Measurements from ENCODE around the gene ULK4. TPM values are rescaled to one million over a fixed set of nuclear protein-coding genes. Genes with fewer than 3 reads are reported as not detected.
"Not testable (repeated sequence)": the region's sequence is repeated elsewhere in the genome, so short reads cannot be mapped to it uniquely, and the experiment has no call there.

ULK4 gene
- polyA plus RNA-seq, 4 donors, result 1.1 to 2.8 (median 1.8) TPM

- FAIRE-seq, result no peak
- WGBS, 3 donors, result 50 to 76% (median 70%) methylated on average over 6 of the region's 6 CpGs
Observed at GRCh38 chr3:41997702-41998550, 36.0 kb upstream of the ULK4 start.

GRCh38 chr3:41991437-41991836 lies 29.5 kb upstream of the ULK4 start:
- Histone ChIP-seq H3K9me3 (ENCODE audit: control insufficient read depth in 2 of 2, insufficient read depth in 1 of 2, low read depth in 1 of 2, low read length in 1 of 2) (peaks cover 0 to 3% of the 10 kb centered on the region in 2 donors), H3K27ac (ENCODE audit: low read depth in 1 of 3, low read length in 2 of 3) (no peak overlapping the region), H3K36me3 (ENCODE audit: control insufficient read depth in 3 of 3, insufficient read depth in 2 of 3, low read depth in 1 of 3, low read length in 3 of 3) (no peaks in the 10 kb centered on the region), H3K4me3 (ENCODE audit: low read depth in 1 of 3, low read length in 3 of 3) (no peak overlapping the region), H3K4me1 (ENCODE audit: control insufficient read depth in 3 of 3, insufficient read depth in 2 of 3, low read depth in 1 of 3, low read length in 2 of 3) (peaks cover 0 to 10% (median 0%) of the 10 kb centered on the region in 3 donors), H3K27me3 (ENCODE audit: control insufficient read depth in 3 of 3, insufficient read depth in 3 of 3, low read length in 3 of 3) (no peaks in the 10 kb centered on the region)
- 42 to 67% (median 48%) methylated on average over 3 of the region's 3 CpGs for WGBS, 3 donors
- DNase-seq (no peak), FAIRE-seq (no peak)

More at GRCh38 chr3:41997702-41998550, 36.0 kb upstream of the ULK4 start:
- H3K27me3 ChIP-seq (ENCODE audit: control insufficient read depth in 3 of 3, insufficient read depth in 3 of 3, low read length in 3 of 3), result no peaks in the 10 kb centered on the region
- H3K9me3 ChIP-seq (ENCODE audit: control insufficient read depth in 2 of 2, insufficient read depth in 1 of 2, low read depth in 1 of 2, low read length in 1 of 2), result peaks cover 0 to 4% of the 10 kb centered on the region in 2 donors
- no peaks in the 10 kb centered on the region for H3K36me3 ChIP-seq (ENCODE audit: control insufficient read depth in 3 of 3, insufficient read depth in 2 of 3, low read depth in 1 of 3, low read length in 3 of 3)
- H3K4me1 ChIP-seq (ENCODE audit: control insufficient read depth in 3 of 3, insufficient read depth in 2 of 3, low read depth in 1 of 3, low read length in 2 of 3), result peaks cover 0 to 3% (median 0%) of the 10 kb centered on the region in 3 donors
- H3K4me3 ChIP-seq (ENCODE audit: low read depth in 1 of 3, low read length in 3 of 3), result no peak overlapping the region
- H3K27ac ChIP-seq (ENCODE audit: low read depth in 1 of 3, low read length in 2 of 3), result no peak overlapping the region
- no peak for DNase-seq

GRCh38 chr3:41989518-41989917 lies 27.6 kb upstream of the ULK4 start:
- 93 to 100% (median 98%) methylated on average over 3 of the region's 3 CpGs for WGBS, 3 donors
- no peaks in the 10 kb centered on the region for H3K36me3 ChIP-seq (ENCODE audit: control insufficient read depth in 3 of 3, insufficient read depth in 2 of 3, low read depth in 1 of 3, low read length in 3 of 3)
- no peak overlapping the region for H3K27ac ChIP-seq (ENCODE audit: low read depth in 1 of 3, low read length in 2 of 3)
- FAIRE-seq (no peak), DNase-seq (no peak)
- peaks cover 0 to 12% (median 0%) of the 10 kb centered on the region in 3 donors for H3K4me1 ChIP-seq (ENCODE audit: control insufficient read depth in 3 of 3, insufficient read depth in 2 of 3, low read depth in 1 of 3, low read length in 2 of 3)
- H3K27me3 ChIP-seq (ENCODE audit: control insufficient read depth in 3 of 3, insufficient read depth in 3 of 3, low read length in 3 of 3), result no peaks in the 10 kb centered on the region
- no peak overlapping the region for H3K4me3 ChIP-seq (ENCODE audit: low read depth in 1 of 3, low read length in 3 of 3)
- H3K9me3 ChIP-seq (ENCODE audit: control insufficient read depth in 2 of 2, insufficient read depth in 1 of 2, low read depth in 1 of 2, low read length in 1 of 2), result peaks cover 0 to 3% of the 10 kb centered on the region in 2 donors

GRCh38 chr3:41987627-41988026 lies 25.7 kb upstream of the ULK4 start:
- H3K4me1 ChIP-seq (ENCODE audit: control insufficient read depth in 3 of 3, insufficient read depth in 2 of 3, low read depth in 1 of 3, low read length in 2 of 3), result peaks cover 0 to 12% (median 0%) of the 10 kb centered on the region in 3 donors
- whole genome bisulfite sequencing, 3 donors, result 90 to 93% (median 93%) methylated on average over 5 of the region's 5 CpGs
- H3K4me3 ChIP-seq (ENCODE audit: low read depth in 1 of 3, low read length in 3 of 3), result no peak overlapping the region
- no peak overlapping the region for H3K27ac ChIP-seq (ENCODE audit: low read depth in 1 of 3, low read length in 2 of 3)
- DNase-seq (peak in 1 of 2 donors; percentile 46), FAIRE-seq (no peak)
- no peaks in the 10 kb centered on the region for H3K27me3 ChIP-seq (ENCODE audit: control insufficient read depth in 3 of 3, insufficient read depth in 3 of 3, low read length in 3 of 3)
- H3K9me3 ChIP-seq (ENCODE audit: control insufficient read depth in 2 of 2, insufficient read depth in 1 of 2, low read depth in 1 of 2, low read length in 1 of 2), result peaks cover 0 to 3% of the 10 kb centered on the region in 2 donors
- H3K36me3 ChIP-seq (ENCODE audit: control insufficient read depth in 3 of 3, insufficient read depth in 2 of 3, low read depth in 1 of 3, low read length in 3 of 3), result no peaks in the 10 kb centered on the region

GRCh38 chr3:41986561-41986960 lies 24.7 kb upstream of the ULK4 start:
- Histone ChIP-seq H3K9me3 (ENCODE audit: control insufficient read depth in 2 of 2, insufficient read depth in 1 of 2, low read depth in 1 of 2, low read length in 1 of 2) (peaks cover 0 to 3% of the 10 kb centered on the region in 2 donors), H3K4me1 (ENCODE audit: control insufficient read depth in 3 of 3, insufficient read depth in 2 of 3, low read depth in 1 of 3, low read length in 2 of 3) (peaks cover 0 to 12% (median 0%) of the 10 kb centered on the region in 3 donors), H3K4me3 (ENCODE audit: low read depth in 1 of 3, low read length in 3 of 3) (no peak overlapping the region), H3K27me3 (ENCODE audit: control insufficient read depth in 3 of 3, insufficient read depth in 3 of 3, low read length in 3 of 3) (no peaks in the 10 kb centered on the region), H3K27ac (ENCODE audit: low read depth in 1 of 3, low read length in 2 of 3) (no peak overlapping the region), H3K36me3 (ENCODE audit: control insufficient read depth in 3 of 3, insufficient read depth in 2 of 3, low read depth in 1 of 3, low read length in 3 of 3) (no peaks in the 10 kb centered on the region)
- DNase-seq, result peak in 1 of 2 donors; percentile 64
- WGBS, 3 donors, result 55 to 62% (median 59%) methylated on average over 2 of the region's 2 CpGs
- no peak for FAIRE-seq

- no peak overlapping the region for H3K27ac ChIP-seq (ENCODE audit: low read depth in 1 of 3, low read length in 2 of 3)
- no peak for DNase-seq
- H3K36me3 ChIP-seq (ENCODE audit: control insufficient read depth in 3 of 3, insufficient read depth in 2 of 3, low read depth in 1 of 3, low read length in 3 of 3), result no peaks in the 10 kb centered on the region
- no peak overlapping the region for H3K4me3 ChIP-seq (ENCODE audit: low read depth in 1 of 3, low read length in 3 of 3)
- peaks cover 0 to 12% (median 0%) of the 10 kb centered on the region in 3 donors for H3K4me1 ChIP-seq (ENCODE audit: control insufficient read depth in 3 of 3, insufficient read depth in 2 of 3, low read depth in 1 of 3, low read length in 2 of 3)
- no peaks in the 10 kb centered on the region for H3K27me3 ChIP-seq (ENCODE audit: control insufficient read depth in 3 of 3, insufficient read depth in 3 of 3, low read length in 3 of 3)
- no peak for FAIRE-seq
- peaks cover 0 to 3% of the 10 kb centered on the region in 2 donors for H3K9me3 ChIP-seq (ENCODE audit: control insufficient read depth in 2 of 2, insufficient read depth in 1 of 2, low read depth in 1 of 2, low read length in 1 of 2)
- WGBS, 3 donors, result 78 to 86% (median 82%) methylated on average over 1 of the region's 1 CpG
Observed at GRCh38 chr3:41985018-41985417, 23.1 kb upstream of the ULK4 start.

GRCh38 chr3:41983091-41983490 lies 21.2 kb upstream of the ULK4 start:
- not testable (repeated sequence) for H3K27me3 ChIP-seq (ENCODE audit: control insufficient read depth in 3 of 3, insufficient read depth in 3 of 3, low read length in 3 of 3); H3K27ac ChIP-seq (ENCODE audit: low read depth in 1 of 3, low read length in 2 of 3); FAIRE-seq; DNase-seq; H3K36me3 ChIP-seq (ENCODE audit: control insufficient read depth in 3 of 3, insufficient read depth in 2 of 3, low read depth in 1 of 3, low read length in 3 of 3); H3K9me3 ChIP-seq (ENCODE audit: control insufficient read depth in 2 of 2, insufficient read depth in 1 of 2, low read depth in 1 of 2, low read length in 1 of 2); H3K4me3 ChIP-seq (ENCODE audit: low read depth in 1 of 3, low read length in 3 of 3)
- WGBS, 3 donors, result 97 to 98% (median 98%) methylated on average over 8 to 31 of the region's 32 CpGs
- H3K4me1 ChIP-seq (ENCODE audit: control insufficient read depth in 3 of 3, insufficient read depth in 2 of 3, low read depth in 1 of 3, low read length in 2 of 3), result peaks cover 0 to 12% (median 0%) of the 10 kb centered on the region in 3 donors

- DNase-seq; H3K27me3 ChIP-seq (ENCODE audit: control insufficient read depth in 3 of 3, insufficient read depth in 3 of 3, low read length in 3 of 3); H3K9me3 ChIP-seq (ENCODE audit: control insufficient read depth in 2 of 2, insufficient read depth in 1 of 2, low read depth in 1 of 2, low read length in 1 of 2); H3K27ac ChIP-seq (ENCODE audit: low read depth in 1 of 3, low read length in 2 of 3); H3K36me3 ChIP-seq (ENCODE audit: control insufficient read depth in 3 of 3, insufficient read depth in 2 of 3, low read depth in 1 of 3, low read length in 3 of 3); H3K4me1 ChIP-seq (ENCODE audit: control insufficient read depth in 3 of 3, insufficient read depth in 2 of 3, low read depth in 1 of 3, low read length in 2 of 3); FAIRE-seq; H3K4me3 ChIP-seq (ENCODE audit: low read depth in 1 of 3, low read length in 3 of 3): not testable (repeated sequence)
- WGBS, 3 donors, result 52 to 74% (median 61%) methylated on average over 4 to 5 of the region's 5 CpGs
Observed at GRCh38 chr3:41977401-41977800, 15.5 kb upstream of the ULK4 start.
